NCI-H1417 treated with DMSO at 0.1 percent for 48 hours (cell line): ENCODE measurements around the gene RIMS4.
"Not testable (repeated sequence)": the region's sequence is repeated elsewhere in the genome, so short reads cannot be mapped to it uniquely, and the experiment has no call there.

ENCODE experiments used
- DNase-seq: peaks from one replicate; lab custom pipeline; 2025; lab: John Stamatoyannopoulos, UW

RIMS4 gene

DNA sequence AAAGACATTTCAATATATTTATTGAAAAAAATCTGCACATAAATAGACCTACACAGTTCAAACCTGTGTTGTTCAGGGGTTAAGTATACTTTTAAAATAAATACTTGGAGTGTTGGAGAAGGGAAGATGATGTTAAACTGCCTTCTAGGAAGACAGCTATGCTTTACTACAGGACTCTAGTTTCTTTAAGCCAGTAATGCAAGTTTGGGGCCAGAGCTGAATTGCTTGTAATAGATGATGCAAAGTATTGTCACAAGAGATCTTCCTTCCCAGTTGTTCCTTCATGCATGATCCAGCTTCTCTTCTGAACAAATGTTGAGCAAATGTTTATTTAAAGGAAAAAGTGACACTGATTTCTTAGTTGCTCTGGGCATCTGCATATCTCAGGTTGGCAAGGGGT lies 20.2 kb upstream of the RIMS4 start:
- no peak for DNase-seq

DNA sequence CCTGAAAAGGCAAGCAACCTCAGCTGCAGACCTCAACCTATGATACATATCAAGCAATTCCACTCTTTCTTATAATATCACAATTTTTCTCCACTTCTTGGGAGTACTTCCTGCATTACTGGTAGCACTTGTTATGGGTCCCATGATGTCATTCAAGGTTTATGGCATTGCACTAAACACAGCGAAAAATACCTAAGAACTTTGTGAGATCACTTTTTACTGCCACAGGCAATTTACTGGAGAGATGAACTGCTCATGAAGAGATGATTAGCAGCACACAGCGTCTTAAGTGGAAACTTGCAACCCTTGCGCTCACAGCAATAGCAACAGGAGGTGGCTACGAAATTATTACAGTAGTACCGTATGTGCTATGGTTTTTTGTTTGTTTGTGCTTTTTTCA lies 19.3 kb upstream of the RIMS4 start:
- DNase-seq = no peak

DNA sequence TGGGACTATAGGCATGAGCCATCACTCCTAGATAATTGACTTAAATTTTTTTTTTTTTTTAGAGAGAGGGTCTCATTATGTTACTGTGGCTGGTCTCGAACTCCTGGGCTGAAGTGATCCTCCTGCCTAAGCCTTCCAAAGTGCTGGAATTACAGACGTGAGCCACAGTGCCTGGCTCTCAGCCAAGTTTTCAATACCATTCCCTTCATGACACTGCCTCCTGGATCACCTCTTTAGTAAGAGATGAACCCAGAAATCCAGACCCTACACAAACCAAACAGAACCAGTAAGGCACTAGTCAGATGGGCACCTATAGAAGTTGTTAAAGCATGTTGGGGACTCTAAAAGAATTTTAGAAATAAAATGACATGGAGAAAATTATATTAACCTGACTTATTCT lies 18.3 kb upstream of the RIMS4 start:
- no peak for DNase-seq

DNA sequence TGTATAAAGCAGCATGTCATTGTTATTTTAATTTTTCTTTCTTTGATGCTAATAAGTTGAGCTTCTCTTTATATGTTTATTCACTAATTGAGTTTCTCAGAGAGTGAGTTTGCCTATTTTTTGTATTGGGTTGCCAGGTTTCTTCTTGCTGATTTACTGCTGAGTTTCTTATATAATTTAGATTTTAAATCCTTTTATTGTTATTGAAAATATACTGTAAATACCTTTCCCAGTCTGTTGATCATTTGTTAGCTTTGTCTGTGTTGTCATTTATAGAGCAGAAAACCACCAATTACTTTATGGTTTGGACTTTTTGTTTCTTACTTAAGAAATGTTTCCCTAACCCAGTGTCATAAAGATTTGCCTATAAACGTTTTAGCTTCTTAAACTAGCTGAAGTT lies 17.1 kb upstream of the RIMS4 start:
- DNase-seq = no peak

DNA sequence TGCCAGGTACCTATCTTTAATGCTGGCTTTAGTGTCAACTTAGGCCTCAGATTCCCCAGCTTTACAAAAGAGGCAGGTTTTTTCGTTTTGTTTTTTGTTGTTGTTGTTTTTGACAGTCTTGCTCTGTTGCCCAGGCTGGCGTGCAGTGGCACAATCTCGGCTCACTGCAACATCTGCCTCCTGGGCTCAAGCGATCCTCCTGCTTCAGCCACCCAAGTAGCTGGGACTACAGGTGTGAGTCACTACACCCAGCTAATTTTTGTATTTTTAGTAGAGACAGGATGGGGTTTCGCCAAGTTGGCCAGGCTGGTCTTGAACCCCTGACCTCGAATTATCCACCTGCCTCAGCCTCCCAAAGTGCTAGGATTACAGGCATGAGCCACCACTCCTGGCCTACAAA lies 11.2 kb upstream of the RIMS4 start:
- DNase-seq = not testable (repeated sequence)

DNA sequence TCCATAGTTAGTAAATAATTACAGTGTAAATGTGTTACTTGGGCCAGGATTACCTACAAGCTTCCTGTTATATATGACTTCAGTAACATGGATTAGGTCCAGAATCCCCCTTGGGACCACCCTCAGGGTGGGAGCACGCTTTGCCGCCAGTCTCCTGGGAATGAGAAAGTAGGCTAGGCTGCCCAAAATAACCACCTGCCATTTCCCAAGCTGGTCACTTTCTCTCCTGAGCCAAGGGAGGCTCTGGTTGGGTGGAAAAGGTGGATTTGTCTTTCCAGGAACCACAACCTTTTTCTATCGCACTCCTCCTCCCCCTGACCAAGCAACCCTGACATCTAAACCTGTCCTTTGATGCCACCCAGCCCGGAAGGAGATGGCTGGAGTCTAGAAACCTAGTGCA lies 9.6 kb upstream of the RIMS4 start:
- DNase-seq = no peak

DNA sequence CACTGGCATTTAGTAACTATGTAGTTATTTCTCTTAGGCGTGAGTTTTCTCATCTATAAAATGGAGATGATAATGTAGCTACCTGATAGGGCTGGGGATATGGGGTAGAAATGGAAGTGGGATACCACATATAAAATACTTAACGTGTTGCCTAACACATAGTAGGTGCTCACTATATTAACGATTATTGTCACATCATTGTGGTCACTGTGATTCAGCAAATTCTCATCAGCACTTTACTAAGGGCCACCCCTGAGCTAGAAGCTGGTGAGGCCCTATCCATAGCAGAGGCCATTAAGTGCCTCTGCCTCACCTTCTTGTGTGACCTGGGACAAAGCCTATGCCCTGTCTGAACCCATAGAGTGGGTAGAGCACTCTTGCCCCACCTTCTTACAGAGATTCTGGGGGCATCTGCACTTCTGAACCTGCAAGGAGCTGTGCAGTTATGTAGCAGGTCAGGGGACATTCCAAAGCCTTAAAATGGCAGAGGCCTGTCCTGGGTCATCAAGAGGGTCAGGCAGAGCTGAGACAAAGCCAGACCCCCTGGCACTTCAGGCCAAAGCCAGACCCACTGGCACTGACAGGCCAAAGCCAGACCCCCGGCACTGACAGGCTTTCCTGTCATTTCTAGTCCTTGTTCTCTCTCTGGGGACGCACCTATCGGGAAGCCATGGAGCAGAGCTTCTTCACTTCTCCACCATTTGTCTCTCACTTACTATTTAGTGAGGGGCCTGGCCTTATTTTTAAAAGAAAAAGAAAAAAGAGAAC lies 7.0 kb upstream of the RIMS4 start:
- DNase-seq = no peak

DNA sequence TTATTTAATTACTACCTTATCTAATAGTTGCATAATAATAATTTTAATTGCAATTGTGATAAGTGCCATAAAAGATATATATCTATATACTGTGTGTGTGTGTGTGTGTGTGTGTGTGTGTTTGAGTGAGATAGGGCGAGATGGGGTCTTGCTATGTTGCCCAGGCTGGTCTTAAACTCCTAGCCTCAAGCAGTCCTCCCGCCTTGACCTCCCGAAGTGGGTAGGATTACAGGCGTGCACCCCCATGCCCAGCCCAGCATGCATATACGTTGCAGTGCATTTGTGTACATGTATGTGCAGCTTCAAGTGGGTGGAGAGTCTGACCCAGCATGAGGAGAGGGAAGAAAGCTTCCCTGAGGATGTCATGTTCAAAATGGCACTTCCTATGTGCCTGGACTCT lies 4.6 kb upstream of the RIMS4 start:
- DNase-seq = no peak

DNA sequence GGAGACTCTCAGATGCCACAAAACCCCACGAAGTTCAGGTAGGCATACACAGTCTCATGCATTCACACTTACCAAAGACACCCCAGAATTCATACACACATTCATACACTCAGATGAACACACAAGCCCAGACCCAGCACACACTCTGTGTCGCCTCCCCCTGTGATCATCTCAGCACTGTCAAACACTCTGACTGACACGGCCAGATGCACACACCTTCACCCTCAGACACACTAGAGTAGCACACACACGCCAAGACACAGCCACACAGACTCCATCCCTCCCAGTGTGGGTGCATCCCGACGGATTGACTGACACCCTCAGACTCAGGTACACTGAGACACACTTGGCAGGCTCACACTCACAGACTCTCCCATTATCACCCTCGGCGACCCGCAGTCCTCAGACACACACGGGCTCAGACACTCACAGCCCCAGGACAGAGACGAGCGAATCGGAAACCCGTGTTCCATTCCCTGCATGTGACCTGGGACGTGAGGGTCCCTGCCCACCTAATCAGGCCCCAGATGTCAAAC lies 872 bp upstream of the RIMS4 start:
- no peak for DNase-seq

DNA sequence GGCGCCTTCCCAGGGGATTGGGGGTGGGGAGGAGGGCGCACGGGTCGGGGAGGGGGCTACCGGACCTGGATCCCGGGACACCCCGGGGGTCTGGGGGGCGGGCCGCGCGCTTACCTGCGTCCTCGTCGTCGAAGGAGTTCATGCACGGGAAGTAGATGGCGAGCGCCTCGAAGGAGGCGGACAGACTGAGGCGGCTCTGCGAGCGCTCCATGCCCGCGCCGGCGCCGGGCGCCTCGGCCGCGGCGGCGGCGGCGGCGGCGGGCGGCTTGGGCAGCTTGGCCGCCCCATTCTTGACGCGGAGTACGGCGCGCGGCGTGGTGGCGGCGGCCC lies 320 bp downstream of the RIMS4 start:
- DNase-seq = no peak

DNA sequence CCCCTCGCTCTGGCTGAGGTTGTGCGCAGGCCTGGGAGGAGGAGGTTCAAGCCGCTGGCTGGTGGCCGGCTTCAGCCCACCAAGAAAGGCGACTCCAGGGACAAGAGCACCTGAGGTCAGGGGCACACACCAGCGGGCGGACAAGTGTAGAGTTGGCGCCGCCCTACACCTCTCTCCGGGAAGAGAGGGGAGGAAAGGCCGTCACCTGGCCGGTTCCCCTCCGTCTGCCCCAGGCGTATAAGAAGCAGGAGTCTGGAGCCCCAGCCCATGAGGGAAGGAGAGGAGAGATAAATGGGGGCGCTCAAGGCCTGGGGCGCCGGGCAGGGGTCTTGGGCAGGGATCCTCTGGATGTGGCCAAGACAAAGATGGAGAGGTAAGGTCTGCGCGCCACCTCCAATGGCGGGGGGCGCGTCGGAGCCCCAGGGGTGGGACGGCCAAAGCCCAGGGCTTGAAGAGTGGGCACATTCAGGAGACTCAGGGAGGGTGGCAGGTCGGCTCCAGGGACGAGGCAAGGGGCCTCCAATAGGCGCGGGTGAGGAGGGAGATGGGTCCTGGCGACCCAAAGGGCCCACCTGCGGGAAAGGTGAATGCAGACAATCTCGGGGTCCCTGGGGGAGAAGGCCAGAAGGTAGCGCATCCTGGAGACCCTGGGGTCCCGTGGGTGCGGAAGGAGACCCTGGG lies 826 bp downstream of the RIMS4 start:
- DNase-seq = no peak

DNA sequence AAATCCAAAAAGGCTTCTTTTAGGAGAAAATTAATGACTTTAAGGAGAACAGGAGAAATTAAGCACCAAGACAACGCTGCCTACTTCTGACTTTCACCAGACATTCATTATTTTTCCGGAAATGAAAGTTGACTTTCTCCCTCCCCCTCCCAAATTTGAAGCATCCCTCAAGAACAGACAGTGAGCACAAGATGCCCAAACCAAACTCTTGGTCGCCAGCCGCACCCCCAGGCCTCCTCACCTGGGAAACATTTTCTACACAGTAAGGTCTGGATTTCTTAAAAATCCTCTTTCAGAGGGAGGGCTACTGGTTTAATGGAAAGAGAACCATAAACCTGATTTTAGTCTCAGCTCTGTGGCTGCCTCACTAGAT lies 2.7 kb downstream of the RIMS4 start:
- DNase-seq = no peak

DNA sequence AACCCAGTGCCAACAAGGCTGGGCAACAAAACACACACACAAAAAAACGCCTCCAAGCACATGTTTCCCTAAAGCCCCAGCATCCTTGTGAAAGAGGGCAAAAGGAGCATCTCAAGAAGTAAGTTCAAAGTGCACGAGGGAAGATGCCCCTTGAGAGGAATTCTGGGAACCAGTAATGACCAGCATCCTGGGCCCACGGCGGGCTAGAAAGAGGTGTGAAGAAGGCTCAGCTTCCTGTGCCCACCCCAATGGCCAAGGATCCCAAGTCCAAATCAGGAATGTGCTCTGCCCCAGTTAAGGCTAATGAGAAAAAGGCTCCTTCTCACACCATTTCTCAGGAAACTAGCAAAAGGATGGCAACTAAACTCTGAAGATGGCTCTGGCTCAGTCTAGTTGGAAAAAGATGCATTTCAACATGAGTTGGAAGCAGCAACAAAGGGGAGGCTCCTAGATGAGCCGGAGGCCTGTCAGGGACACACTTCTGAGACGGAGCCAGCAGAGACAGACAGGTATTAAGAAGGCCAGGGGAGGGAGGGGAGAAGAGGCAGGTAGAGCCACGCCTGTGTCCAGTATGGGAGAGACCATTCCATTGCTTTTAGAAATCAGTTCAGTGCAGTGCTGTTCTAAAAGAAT lies 3.2 kb downstream of the RIMS4 start:
- no peak for DNase-seq

DNA sequence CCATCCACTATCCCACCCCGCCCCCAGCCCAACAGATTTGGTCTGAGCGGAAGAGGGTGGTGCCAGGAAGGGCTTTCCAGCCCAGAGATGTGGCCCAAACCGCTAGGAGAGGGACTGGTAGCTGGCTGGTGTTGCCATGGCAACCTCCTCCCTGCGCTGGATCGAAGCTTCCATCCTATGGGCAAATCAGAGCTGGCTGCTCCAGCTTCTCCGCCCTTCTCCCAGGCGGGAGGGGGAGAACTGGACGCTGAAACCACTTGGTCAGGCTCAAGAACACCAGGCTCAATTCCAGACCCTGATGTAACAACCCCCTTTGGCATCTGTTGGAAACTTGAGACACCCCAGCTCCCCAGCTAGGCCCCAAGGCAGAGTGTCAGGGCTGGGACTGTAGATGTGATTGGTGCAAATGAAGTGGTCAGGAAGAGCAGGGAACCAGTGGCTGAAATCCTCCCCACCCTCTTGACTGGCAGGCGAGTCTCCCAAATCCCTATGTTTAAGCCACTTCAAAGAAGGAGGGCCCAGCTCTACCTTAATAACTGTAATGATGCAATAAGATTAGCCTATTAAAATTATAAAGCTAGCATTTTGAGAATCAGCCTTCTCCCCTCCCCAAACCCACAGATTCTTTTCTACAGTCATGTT lies 4.2 kb downstream of the RIMS4 start:
- DNase-seq = no peak

DNA sequence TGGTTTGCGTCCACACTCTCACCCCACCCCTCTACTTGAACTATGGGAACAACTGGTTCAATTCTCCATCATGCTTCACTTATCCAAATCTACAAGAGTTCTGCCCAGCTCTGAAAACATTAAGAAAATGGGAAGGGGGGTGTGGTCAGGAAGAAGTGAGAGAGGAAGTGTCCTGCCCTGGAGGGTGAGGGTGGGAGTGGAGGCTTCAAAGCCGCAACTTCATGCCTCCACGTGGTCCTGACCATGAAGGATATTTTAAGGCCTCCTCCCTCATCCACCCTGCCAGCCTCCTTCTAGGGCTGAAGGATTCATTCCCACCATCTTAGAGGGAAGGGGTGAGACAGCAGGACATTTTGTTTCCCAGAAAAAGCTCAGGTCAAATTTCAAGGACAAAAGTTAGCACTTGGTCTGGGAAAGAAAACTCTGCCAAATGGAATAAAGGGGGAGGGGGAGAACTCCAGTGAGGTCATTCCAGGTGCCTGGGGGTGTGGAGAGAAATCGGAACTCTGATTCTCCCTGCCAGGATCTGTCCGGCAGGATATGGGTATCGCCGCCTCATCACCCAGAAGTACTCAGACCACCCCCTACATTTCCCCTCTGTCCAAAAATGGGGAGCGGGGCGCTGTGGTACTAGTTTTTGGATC lies 4.9 kb downstream of the RIMS4 start:
- no peak for DNase-seq

DNA sequence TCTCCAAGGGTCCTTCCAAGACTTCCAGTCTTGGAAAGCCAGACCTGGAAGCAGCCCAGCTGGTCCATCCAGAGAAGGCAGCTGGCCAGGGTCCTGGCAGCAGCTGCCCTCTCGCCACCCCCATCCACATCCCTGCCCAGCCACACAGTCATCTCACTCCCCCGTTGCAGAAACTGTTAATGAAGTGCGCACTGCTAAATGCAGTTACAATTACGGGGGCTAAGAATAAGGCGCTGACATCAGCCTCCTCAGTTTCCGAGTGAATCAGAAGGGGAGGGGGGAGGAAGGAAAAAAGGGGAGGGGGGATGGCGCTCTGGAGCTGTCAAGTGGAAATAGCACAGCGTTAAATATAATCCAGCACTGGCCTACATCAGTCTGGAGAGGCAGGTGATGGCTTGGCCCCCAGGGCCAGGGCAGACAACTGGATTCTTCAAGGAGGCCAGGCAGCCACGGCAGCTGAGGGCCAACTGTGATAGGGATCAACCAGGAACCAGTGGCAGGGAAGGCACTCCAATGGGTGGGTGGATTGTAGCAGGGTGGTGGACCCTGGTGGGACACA lies 6.9 kb downstream of the RIMS4 start:
- DNase-seq = no peak

DNA sequence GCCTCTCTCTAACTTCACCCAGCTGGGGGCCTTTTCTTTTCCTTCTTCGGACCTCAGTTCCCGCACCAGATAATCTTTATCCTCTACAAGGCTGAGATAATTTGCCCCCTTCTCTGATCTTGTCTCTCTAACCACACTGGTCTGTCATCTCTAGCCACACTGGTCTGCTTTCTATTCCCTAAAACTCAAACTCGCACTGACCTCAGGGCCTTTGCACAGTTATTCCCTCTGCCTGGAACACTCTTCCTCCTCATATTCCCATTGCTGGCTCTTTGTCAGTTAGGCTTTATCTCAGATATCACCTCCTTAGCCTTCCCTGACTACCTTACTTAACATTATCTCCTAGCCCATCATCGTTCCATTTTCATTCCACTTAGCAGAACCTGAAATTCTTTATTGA lies 7.6 kb downstream of the RIMS4 start:
- DNase-seq = no peak

DNA sequence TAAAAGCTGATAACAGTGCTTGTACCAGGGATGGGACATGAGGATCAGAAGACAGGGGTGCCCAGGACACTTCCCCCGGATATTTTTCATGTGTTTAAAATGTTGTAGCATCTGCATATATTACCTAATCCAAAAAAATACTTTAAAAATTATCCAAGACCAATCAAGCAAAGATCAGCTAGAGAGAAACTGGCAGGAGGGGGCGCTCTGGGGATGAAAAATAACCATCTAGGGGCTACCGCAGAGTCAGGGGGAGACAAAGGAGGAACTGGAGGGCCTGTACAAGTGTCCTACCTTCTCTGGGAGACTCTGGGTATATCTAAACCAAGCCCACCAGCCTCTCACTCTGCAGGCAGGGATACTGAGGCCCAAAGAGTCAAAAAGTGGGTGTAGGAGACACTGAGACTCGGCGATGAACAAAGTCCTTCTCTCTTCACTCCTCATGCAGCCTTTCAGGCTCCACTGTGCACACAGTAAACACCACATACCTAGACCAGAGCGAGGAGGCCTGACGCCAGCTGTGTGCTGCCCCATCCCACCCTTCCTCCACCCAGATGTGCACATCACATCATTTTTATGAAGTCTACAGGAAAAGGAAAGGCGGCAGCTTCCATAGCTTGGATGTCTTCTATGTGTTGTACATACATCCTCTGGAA lies 9.8 kb downstream of the RIMS4 start:
- no peak for DNase-seq

DNA sequence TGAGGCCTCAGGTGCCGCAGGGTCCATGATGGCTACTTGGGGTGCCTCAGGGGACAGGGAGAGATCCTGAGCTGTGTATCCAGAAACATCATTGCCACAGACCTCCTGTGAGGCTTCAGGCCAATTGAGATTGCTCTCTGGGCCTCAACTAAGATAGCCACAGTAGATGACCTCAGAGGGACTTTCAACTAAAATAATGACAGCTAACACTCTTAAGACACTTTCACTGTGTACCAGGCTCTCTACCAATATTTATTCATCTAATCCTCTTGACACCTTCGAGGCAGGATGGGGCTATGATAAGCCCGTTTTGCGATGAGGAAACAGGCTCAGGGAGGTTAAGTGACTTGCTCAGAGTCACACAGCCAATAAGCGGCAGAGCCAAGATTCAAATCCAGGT lies 10.7 kb downstream of the RIMS4 start:
- DNase-seq = no peak

DNA sequence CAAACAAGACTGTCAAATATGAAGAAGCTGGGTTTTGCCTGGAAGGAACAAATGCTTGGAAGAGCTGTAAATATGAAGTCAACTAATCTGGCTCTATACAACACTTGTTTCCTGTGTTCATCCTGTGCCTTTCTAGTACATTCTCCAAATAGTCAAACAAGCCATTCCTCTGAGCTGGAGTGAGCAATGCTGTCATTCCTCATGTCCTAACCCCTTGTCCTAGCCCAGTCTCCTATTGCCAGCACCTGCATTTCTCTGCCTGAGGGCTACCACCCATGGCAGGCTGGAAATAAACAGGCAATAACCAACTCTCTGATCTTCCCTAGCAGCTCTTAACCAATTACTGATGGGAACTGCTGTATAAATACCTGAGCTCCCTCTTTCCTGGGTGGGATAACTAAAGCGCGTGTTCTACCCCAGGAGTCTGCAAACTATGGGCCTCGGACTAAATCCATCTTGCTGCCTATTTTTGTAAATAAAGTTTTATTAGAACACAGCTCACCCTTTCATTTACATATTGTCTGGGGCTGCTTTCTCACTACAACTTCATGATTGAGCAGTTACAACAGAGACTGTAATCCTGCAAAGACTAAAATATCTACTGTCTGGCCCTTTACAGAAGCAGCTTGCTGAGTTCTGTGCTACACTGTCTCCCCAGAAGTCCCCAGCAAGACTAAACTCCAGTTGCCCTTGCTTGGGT lies 13.4 kb downstream of the RIMS4 start:
- no peak for DNase-seq

DNA sequence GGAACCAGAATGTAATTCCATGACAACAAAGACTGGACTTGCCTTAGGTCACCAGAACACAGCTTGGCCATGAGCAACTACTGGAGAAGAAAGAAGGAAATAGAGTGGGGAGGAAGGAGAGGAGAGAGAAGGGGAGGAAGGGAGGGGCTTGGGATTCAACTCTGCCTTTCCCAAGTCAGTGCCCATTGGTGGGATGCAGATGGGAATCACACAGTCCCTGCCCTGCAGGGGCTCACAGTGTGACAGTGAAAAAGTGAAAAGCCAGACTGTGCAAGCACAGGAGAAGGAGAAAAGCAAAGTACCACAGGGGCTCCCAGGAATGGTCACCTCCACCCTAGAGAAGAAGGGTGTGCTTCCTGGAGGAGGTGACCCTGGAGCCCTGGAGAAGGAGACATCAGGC lies 14.0 kb downstream of the RIMS4 start:
- DNase-seq = no peak
